HG02852 (cell line): ENCODE results near the gene ITIH3.
"Not testable (repeated sequence)": the region's sequence is repeated elsewhere in the genome, so short reads cannot be mapped to it uniquely, and the experiment has no call there.

Experiments
- ATAC-seq: cut with Tn5 transposase; IDR thresholded peaks from one replicate; pipeline ENCODE4 v1.9.1; 2021; ENCODE audit warnings: mild to moderate bottlenecking, moderate library complexity; ENCODE audit not compliant: unreplicated experiment

Gene ITIH3

GRCh38 chr3:52794612-52795099 is at the start of gene ITIH3:
Gene ITIH3 (plus strand): TSS chr3:52794796. CDS start chr3:52794804, 8 bp downstream.
- ATAC-seq = no peak

GRCh38 chr3:52752045-52752660 is 42.4 kb upstream of the ITIH3 start:
- ATAC-seq = no peak

- ATAC-seq = no peak
These were observed 40.2 kb upstream of the ITIH3 start for GRCh38 chr3:52754373-52754772.

GRCh38 chr3:52756141-52756540 is 38.5 kb upstream of the ITIH3 start:
- ATAC-seq = no peak

GRCh38 chr3:52763466-52763865 is 31.1 kb upstream of the ITIH3 start:
- ATAC-seq = no peak

GRCh38 chr3:52769786-52770455 is 24.7 kb upstream of the ITIH3 start:
- no peak for ATAC-seq

- peak; percentile 95 for ATAC-seq
These were observed 23.9 kb upstream of the ITIH3 start, which contains the start of gene NEK4 for GRCh38 chr3:52770496-52771333. Gene NEK4 (minus strand): TSS chr3:52770940. CDS start chr3:52770746, 194 bp downstream.

GRCh38 chr3:52771334-52771681 is 23.3 kb upstream of the ITIH3 start:
- ATAC-seq = peak; percentile 22

- ATAC-seq = no peak
These were observed 22.9 kb upstream of the ITIH3 start for GRCh38 chr3:52771702-52772101.

- ATAC-seq = no peak
These were observed 21.1 kb upstream of the ITIH3 start for GRCh38 chr3:52773361-52774065.

GRCh38 chr3:52774066-52774713 is 20.4 kb upstream of the ITIH3 start:
- no peak for ATAC-seq

- ATAC-seq = no peak
These were observed 19.4 kb upstream of the ITIH3 start for GRCh38 chr3:52774901-52775864.

- no peak for ATAC-seq
These were observed 18.7 kb upstream of the ITIH3 start for GRCh38 chr3:52775877-52776276.

GRCh38 chr3:52776486-52776885 is 18.1 kb upstream of the ITIH3 start:
- ATAC-seq = not testable (repeated sequence)

GRCh38 chr3:52777127-52777958 is 17.3 kb upstream of the ITIH3 start, which contains the start of gene ITIH1:
Gene ITIH1 (plus strand): TSS chr3:52777599. CDS start chr3:52777616, 17 bp downstream.
- ATAC-seq = no peak

- ATAC-seq = no peak
These were observed 16.4 kb upstream of the ITIH3 start for GRCh38 chr3:52777959-52778805.
